PC-3 (cell line): ENCODE data around the gene SORBS2.

Experiments used
- CTCF ChIP-seq: fragments of 300-600 bp; sonication (generic); conservative IDR thresholded peaks from 2 replicates; pipeline ENCODE4 v1.5.1; 2017; ENCODE audit warnings: antibody characterized with exemption, low read depth, mild to moderate bottlenecking, low read length
- EZH2 ChIP-seq: fragments of 300-600 bp; sonication (generic); IDR thresholded peaks from one replicate; pipeline ENCODE4 v1.6.1; 2017; ENCODE audit warnings: antibody characterized with exemption, mild to moderate bottlenecking, low read length; ENCODE audit not compliant: unreplicated experiment
- EZH2phosphoT487 ChIP-seq: fragments of 300-600 bp; sonication (generic); IDR thresholded peaks from 2 replicates; pipeline ENCODE4 v1.6.1; 2018; ENCODE audit warnings: mild to moderate bottlenecking, antibody characterized with exemption, low read length, borderline replicate concordance

- TF ChIP-seq EZH2 (no peak), CTCF (no peak), EZH2phosphoT487 (no peak)
Measured at GRCh38 chr4:185709802-185710486, 102.0 kb downstream of the SORBS2 start.
